ENCODE data around the gene S100A10.

S100A10 gene

DNA sequence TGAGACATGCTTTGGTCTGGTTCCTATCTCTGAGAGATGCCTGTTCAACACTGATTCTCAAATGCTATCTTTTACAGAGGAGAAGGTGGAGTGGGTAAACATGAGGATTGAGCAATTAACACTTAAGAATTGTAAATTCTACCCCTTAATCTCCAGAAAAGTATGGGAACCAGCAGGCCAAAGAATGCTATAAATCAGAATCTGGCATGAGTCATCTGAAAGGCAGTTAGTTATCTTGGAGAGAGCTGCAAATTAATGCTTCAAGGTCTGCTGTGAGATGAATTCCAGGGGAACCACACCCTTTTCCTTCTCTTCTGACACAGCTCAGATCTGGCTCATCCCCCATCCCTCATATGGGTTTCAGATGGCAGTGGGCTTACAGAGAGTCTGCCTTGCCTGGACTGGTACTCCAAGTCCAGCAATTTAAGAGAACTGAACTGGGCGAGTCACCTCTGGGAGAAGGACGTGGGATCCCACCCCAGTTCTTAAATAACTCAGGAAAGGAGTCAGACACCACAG, 5.2 kb downstream of the S100A10 start:
- no peak for DNase-seq (ENCODE audit: extremely low read depth in 1 of 2, low read depth in 1 of 2)

DNA sequence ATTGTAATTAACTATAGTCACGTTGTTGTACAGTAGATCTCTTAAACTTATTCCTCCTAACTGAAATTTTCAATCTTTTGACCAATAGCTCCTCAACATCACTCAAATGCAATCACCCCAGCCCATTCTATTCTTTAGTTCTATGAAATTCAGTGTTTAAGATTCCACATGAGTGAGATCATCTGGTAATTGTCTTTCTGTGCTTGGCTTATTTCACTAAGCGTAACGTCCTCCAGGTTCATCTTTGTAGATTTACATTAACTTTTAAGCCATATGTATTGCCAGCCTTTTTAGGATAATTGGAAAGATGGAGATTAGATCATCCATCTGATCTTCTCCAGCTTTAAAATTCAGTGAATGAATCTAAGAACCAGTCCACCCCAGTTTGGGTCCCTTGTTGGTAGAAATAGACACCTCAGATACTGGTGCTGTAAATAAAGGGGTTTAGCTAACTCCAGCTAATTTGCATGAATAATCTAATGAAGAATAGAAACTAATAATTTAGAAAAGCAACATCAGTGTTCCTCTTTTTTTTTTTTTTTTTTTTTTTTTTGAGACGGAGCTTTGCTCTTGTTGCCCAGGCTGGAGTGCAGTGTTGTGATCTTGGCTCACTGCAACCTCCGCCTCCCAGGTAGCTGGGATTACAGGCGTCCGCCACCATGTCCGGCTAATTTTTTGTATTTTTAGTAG, 7.0 kb downstream of the S100A10 start:
- DNase-seq (ENCODE audit: extremely low read depth in 1 of 2, low read depth in 1 of 2) = no peak

DNA sequence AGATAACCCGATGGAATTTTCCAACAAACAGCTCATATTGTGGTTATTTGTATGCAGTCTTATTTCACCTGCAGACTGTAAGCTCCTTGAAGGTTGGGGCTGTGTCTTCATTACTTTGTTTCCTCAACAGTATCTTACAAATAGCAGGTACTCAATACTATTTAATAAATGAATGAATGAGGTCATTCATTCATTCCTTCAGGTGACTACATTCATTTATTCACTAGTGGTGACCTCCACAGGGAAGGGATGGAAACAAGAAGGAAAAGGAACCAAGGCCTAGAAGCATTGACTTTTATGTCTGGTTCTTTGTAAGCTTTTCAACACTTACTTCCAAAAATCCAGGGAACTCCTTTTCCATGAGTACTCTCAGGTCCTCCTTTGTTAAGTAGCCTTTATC, 7.9 kb downstream of the S100A10 start:
- no peak for DNase-seq (ENCODE audit: extremely low read depth in 1 of 2, low read depth in 1 of 2)

- no peak for DNase-seq (ENCODE audit: extremely low read depth in 1 of 2, low read depth in 1 of 2)
Observed at GRCh38 chr1:151985270-151985669, 8.4 kb downstream of the S100A10 start.

- DNase-seq (ENCODE audit: extremely low read depth in 1 of 2, low read depth in 1 of 2) = no peak
Observed at GRCh38 chr1:151984313-151984956, 9.2 kb downstream of the S100A10 start.

DNA sequence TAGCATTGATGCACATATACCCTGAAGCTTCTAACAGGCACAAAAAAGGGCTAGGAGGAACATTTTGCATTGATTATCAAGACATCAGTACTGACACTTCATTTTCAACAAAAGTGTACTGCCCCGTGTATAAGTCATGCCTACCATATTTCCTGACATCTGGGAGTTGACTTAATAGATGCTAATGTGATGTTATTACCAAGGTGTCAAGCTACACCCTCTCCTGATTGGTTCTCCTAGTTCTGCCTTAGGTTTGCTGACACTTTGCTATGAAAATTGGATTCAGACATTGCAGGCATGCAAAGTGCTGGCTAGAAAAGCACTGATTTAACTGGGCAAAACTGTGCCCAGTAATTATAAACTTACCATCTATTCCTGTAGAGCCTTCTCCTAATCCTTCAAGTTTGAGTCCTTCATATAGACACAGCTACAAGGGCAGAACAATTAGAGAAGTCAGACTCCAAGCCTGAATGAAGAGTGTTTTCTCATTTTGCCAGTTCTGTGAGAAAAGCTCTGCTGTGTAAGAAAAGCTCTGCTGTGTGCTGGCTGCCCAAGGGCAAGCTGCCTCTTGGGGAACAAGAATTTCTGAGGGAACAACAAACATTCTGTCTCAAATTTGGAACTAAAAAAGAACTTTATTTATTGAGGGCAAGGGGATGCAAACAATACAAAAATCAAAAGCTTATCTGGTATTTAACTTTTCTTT, 11.2 kb downstream of the S100A10 start:
- DNase-seq (ENCODE audit: extremely low read depth in 1 of 2, low read depth in 1 of 2) = no peak

DNA sequence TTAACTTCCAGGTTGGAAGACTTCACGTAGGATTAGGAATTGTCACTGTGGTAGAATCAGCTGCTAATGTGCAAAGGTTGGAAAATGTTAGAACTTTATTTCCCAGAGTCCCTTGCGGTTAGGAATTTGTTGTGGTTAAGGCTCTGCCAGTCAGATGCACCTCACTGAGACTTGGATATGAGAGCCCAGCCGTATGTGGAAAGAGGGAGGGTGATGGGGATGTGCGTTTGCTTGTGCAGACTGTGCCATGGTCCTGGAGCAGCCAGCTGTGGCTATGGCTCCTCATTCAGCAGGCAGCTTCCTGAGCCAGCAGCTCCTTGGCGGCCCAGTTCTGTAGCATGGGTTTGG, 12.5 kb downstream of the S100A10 start:
- no peak for DNase-seq (ENCODE audit: extremely low read depth in 1 of 2, low read depth in 1 of 2)

DNA sequence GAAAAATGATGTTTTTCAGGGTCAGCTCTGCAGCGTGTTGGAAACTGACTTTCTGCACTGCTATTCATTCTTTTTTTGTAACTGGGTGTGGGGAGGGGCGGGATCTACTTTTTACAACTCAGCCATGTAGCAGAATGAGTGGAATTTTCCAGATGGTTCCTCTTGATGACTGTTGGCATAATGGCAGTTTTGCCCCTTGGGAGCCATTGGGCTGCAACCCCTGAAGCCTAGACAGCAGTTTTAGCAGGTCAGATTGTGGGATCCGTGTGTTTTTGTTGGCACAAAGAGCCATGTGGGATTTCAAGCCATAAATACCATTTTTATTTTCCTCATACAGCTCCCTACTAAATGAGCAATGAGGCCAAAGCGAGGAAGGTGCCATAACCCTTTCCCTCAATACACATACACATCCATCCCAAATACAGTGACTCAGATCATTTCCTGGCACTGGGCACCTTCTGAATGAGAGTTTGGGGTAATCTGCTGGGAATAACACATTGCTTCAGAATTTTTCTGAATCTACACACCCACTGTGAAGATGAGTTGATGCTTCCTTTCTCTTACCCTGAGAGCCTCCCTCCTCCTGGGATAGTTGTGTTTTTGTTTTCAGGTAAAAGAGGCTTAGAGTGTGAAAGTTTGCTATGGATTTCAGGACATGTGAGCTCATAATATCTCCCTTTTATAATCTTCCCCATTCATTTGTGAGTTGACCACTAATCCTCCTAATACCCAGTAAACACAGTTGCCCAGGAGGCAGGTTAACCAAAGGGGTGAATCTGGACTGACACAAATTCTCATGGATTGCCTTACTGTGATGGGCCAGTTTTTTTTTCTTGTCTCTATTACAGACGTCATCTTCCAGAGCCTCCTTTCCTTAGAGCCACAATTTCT, 13.1 kb downstream of the S100A10 start:
- DNase-seq (ENCODE audit: extremely low read depth in 1 of 2, low read depth in 1 of 2) = no peak

DNA sequence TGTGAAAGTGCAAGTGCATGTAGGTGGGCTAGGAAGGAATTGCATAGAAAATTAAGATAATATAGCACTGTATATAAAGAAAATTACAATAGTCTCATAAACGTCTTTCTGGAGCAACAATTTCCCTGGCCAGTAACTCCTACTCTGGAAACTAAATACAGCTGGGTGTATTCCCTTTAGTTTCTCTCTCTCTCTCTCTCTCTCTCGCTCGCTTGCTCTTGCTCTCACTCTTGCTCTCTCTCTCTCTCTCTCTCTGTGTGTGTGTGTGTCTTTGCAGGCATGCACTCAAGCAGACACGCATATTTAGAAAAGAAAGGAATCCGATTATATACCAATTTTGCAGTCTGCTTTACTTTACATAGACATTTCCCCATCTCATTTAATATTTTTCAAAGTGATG, 14.7 kb downstream of the S100A10 start:
- no peak for DNase-seq (ENCODE audit: extremely low read depth in 1 of 2, low read depth in 1 of 2)

DNA sequence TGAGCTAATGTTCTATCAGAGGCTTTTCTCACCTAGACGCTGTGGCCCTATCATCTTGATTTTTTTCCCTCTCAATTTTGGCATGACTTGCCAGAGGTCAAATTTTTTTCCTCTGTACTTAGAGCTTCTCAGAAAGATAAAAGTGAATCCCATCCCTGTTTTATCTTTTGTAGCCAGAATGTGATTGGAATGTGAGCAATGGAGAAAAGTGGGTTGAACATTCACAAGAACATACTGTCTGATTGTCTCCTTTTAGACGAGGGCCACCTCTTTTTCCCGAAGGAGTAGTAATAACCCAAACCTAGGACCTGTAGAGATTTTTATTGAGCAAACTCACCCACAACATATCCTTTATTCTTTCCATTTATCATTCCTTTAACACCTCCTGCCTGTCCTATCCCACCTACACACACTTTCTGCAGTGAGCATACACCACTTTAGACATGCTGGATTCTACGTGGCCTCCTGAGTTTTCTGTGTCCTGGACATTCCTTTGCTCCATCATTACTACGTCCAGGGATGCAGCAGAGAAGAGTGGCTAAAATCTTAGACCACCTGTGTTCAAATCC, 15.9 kb downstream of the S100A10 start:
- DNase-seq (ENCODE audit: extremely low read depth in 1 of 2, low read depth in 1 of 2) = no peak

GRCh38 chr1:151976858-151977257, 16.8 kb downstream of the S100A10 start:
- DNase-seq (ENCODE audit: extremely low read depth in 1 of 2, low read depth in 1 of 2) = no peak

GRCh38 chr1:151976015-151976343, 17.7 kb downstream of the S100A10 start:
- DNase-seq (ENCODE audit: extremely low read depth in 1 of 2, low read depth in 1 of 2) = no peak

DNA sequence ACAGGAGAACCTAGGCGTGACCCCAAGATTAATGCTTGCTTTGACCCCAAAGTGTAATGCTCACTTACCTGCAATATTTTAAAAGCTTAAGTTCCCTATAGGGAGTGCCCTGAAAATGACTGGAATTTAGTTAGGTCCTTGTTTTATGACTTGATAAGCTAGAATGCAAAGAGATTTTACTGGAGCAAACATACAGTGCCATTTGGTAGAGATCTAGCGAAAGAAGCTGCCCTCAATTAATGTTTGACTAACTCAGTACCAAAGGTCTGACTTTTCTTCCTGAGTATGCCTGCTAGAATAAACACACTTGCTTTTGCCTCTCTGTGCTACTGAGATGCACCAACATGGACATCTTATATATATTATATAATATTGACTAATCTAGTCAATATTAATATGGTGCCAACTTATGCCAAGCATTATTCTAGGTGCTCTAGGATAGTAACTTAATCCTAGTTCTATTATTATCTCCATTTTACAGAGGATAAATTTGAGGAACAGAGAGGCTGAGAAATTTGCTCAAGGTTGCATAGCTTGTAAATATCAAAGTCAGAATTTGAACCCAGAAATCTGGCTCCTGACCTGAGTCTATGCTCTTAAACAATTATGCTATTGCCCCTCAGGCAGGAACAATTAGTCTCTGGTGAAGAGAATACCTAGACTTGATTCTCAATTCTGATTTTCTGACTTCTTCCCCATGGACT, 18.2 kb downstream of the S100A10 start:
- no peak for DNase-seq (ENCODE audit: extremely low read depth in 1 of 2, low read depth in 1 of 2)

DNA sequence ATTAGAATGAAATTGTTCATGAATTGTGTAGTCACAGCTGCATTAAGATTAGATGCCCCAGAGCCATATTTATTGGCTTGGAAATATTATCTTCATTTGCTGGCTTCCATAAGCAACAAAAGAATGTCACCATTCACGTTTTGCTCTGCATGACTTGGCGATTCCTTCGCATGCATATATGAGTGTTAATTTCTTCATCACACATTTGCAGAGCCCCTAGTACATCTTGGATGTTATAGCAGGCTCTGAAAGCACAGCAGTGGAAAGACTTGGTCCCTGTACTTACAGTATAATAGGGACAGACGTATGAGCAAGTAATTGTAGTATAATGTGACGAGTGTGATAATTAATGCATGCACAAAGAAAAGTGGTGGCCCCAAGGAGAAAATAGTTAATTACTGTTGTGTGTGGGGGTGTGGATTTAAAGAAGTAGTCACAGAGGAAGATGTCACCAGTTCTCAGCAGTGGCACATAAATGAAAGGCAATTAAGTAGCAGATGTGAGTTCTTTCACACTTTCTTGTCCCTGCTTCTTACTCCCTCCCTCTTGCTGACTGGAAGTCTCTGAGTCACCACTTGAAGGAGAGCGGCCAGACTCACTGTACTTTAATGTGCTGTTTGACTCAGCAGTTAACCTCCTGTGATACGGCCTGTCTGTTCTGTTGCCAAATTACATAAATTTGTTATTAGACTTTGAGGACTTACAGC, 21.0 kb downstream of the S100A10 start:
- no peak for DNase-seq (ENCODE audit: extremely low read depth in 1 of 2, low read depth in 1 of 2)

GRCh38 chr1:151970626-151971025, 23.0 kb downstream of the S100A10 start:
- no peak for DNase-seq (ENCODE audit: extremely low read depth in 1 of 2, low read depth in 1 of 2)

- no peak for DNase-seq (ENCODE audit: extremely low read depth in 1 of 2, low read depth in 1 of 2)
Observed at GRCh38 chr1:151970128-151970527, 23.5 kb downstream of the S100A10 start.

GRCh38 chr1:151968791-151969399, 24.8 kb downstream of the S100A10 start:
- DNase-seq (ENCODE audit: extremely low read depth in 1 of 2, low read depth in 1 of 2) = no peak

DNA sequence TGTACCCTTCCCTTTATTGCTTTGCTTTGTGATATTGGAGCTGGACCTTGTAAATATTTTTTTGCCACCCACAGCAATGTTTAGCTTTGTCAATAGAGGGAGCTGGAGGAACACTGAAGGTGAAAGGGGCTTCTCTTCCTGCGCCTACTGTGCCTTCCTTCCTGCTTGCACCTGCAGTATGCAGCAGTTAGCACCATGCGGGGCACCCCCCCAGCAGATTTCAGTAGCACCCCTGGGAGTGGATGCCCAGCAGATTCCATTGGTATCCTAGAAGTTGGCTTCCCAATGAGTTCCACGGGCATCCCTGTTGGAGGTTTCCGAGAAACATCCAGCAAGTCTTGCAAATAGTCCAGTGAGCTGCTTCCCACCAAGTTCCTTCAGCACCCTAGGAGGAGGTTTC, 25.6 kb downstream of the S100A10 start:
- DNase-seq (ENCODE audit: extremely low read depth in 1 of 2, low read depth in 1 of 2) = no peak

- no peak for DNase-seq (ENCODE audit: extremely low read depth in 1 of 2, low read depth in 1 of 2)
Observed at GRCh38 chr1:151967091-151967490, 26.6 kb downstream of the S100A10 start.
